NT2/D1 (cell line): Measurements from ENCODE around the gene C15orf39.
"Not testable (repeated sequence)": the region's sequence is repeated elsewhere in the genome, so short reads cannot be mapped to it uniquely, and the experiment has no call there.

Source experiments
- YY1 ChIP-seq: IDR thresholded peaks from 2 replicates; pipeline ENCODE4 v1.6.1; 2011; ENCODE audit not compliant: insufficient read length, insufficient read depth
- ZNF274 ChIP-seq: IDR thresholded peaks from 2 replicates; pipeline ENCODE4 v1.6.1; 2011; ENCODE audit warnings: mild to moderate bottlenecking, low read depth, low read length

DNA sequence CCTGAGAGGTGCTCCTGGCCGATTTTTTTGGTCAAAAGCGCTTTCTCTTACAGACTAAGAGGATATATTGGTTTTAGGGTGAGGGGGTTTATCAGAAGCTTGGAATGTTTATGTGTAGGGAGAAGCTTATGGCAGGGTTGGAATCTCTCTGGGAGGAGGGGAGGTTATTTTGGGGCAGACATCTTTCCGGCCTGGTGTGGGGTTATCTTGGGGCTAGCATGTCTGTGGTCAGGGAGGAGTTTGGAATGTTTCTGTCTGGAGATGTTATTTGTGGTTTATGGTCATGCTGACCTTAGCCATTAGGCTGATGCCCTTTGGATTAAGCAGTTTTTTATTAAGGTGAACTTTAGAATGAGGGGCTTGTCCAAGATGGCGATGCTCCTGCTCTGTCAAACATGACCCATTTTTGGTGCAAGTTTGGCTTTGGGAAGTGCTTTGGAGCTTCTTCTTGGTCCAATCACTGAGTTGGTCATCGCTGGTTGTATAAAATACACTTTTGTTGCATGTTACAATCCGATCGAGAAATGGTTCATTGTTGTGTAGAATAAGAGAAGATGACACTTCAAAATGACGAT lies 35.1 kb upstream of the C15orf39 start:
- not testable (repeated sequence) for TF ChIP-seq ZNF274, YY1
